HG03159 (cell line): ENCODE measurements around the gene PARP12.

ENCODE experiments used
- ATAC-seq: cut with Tn5 transposase; IDR thresholded peaks from one replicate; pipeline ENCODE4 v1.9.1; 2021; ENCODE audit warnings: mild to moderate bottlenecking, moderate library complexity; ENCODE audit not compliant: unreplicated experiment

PARP12 gene

GRCh38 chr7:139994356-139994755, 68.4 kb downstream of the PARP12 start:
- no peak for ATAC-seq

GRCh38 chr7:139993592-139993991, 69.2 kb downstream of the PARP12 start:
- ATAC-seq, result no peak

DNA sequence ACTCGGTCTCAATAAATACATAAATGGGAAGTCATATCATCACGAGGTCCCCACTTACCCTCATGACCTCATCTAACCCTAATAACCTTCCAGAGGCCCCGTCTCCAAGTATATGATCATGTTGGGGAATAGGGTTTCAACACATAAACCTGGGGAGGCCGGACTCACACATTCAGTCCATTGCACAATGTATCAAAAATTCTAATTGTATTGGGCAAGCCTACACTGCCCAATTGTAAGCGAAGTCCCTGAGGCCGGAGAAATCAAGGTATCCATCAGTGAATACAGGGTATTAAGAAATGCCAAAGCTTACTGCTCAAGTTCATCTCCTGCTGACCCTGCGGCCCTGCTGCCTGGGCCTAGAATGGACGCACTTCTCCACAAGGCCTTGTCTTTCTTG, 69.6 kb downstream of the PARP12 start:
- no peak for ATAC-seq

DNA sequence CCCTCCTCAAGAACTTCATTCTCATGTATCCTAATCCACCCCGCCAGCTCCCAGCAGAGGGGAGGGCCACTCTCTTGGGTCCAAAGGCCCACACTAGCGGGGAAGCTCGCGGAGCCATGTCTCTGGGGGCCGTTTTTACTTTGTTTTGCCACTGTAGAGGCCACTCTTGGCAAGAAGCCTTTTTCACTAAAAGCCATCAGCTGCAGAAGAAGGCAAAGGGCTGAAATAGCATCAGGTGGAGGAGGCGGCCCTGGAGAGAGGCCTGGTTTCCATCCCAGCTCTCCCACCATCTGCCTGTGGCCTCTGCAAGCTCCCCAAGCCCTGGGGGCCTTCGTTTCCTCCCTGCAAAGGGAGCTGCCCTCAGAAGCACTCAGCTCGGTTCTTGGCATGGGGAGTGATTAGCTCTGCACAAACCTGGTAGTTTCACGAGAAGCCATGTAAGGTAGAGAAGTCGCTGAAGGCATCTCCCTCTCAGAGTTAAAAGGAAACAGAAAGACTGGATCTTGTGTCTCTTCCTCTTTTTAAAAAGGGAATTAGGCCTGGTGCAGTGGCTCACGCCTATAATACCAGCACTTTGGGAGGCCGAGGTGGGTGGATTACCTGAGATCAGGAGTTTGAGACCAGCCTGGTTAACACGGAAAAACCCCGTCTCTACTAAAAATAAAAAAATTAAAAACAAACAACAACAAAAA, 70.3 kb downstream of the PARP12 start:
- ATAC-seq, result no peak

- ATAC-seq, result no peak
Measured at GRCh38 chr7:139991911-139992310, 70.8 kb downstream of the PARP12 start.

GRCh38 chr7:139991269-139991666, 71.5 kb downstream of the PARP12 start:
- no peak for ATAC-seq

- no peak for ATAC-seq
Measured at GRCh38 chr7:139990571-139991268, 72.0 kb downstream of the PARP12 start.

- ATAC-seq, result no peak
Measured at GRCh38 chr7:139990142-139990535, 72.6 kb downstream of the PARP12 start.

DNA sequence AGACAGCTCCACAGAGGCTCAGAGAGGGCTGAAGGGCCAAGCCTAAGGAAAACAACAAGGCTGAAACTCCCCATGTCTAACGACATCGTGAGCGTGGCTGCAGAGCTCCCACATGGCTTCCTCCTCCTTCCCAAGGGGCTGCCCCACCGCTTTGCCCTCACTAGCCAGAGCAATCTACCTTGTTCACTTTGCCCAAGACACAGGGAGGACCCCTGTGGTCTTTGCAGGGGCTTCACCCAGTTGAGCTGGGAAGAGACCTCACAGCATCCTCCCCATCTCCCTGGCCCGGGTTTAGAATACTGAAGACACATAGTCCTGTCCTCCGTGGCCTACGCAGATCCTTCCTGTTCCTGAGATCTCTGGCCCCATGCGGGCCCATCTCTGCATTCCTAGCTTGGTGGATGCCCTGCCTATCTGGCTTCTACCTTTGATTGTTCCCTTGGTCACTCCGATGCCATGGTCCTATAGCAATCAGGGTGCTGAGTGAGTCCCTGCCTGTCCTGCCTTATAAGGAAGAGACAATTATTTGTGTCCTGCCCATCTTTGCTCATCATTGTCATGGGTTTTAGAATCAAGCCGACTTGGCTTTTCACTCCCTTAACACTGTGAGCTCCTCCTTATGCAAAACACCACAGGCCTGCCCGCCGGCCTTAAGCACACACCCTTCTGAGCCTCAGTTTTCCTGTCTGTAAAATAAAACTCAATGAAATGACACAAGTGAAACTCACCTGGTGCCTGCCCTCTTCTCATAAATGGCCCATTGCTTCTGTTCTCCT, 73.2 kb downstream of the PARP12 start:
- no peak for ATAC-seq

DNA sequence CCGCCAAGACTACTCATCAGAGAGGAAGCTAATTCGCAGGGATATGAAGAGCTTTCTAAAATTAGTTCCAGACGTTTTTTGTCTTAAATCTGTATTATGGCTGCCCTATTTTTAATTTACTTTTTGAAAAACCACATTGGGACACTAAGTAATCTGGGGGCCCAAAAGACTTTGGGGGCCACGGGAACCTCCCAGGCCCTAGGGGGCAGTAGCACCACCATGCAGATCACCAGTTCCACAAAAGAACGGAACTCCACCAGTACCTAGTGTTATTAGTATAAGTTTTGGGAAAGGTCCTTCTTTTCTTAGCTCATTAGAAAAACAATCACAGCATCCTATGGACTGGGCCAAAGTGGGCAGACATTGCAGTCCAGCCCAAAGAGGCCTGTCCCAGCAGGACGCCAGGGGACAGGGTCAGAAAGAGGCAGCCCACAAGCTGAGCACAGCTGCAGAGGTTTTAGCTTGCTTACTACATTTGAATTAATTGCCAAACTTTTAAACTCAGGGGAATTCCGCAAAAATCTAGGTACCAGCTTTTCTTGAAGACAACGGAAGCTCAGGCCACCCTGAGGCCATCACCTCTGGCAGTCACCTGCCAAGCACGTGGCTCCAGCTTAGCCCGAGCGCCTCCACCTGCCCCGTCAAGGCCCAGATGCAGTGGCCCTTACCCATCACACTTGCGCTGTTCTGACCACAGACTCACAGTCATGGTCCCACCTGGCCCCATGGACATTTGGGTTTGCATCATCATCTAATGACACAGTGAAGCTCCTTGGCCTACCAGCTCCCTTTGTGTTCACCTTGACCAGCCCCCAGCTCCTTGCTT, 74.8 kb downstream of the PARP12 start:
- ATAC-seq, result no peak

GRCh38 chr7:139985811-139986210, 76.9 kb downstream of the PARP12 start:
- no peak for ATAC-seq

DNA sequence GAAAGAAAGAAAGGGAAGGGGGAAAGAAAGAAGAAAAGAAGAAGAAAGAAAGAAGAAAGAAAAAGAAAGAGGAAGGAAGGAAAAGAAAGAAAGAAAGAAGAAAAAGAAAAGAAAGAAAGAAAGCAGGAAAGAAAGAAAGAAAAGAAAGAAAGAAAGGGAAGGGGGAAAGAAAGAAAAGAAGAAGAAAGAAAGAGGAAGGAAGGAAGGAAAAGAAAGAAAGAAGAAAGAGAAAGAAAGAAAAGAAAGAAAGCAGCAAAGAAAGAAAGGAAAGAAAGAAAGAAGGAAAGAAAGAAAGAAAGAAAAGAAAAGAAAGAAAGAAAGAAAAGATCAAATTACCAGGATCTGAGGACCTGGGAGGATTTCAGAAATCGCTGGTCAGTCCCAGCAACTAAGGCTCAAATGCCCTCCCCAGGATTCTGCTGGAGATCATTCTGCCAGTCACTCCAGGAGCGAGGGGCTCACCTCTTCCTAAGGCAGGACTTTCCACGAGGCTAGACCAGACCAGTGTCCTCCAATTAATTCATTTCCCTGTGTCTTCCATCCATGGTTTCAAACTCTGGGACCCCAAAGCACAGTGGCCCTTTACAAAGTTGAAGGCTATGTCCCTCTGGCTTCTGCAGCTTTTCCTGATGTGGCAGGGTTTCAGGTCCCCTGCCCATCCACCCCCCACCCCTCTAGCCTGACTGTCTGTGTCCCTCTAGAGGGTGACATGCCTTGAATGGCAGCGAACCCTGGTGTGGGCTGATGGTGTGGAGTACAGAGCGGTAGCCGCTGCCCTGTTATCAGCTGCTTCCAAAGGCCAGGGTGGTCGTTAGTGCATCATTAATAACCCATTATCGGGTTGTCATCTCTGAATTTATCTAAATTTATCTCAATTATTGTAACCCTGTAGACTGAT, 77.9 kb downstream of the PARP12 start:
- no peak for ATAC-seq

GRCh38 chr7:139982927-139983920, 79.5 kb downstream of the PARP12 start:
- no peak for ATAC-seq

GRCh38 chr7:139981511-139981895, 81.2 kb downstream of the PARP12 start:
- ATAC-seq, result no peak

DNA sequence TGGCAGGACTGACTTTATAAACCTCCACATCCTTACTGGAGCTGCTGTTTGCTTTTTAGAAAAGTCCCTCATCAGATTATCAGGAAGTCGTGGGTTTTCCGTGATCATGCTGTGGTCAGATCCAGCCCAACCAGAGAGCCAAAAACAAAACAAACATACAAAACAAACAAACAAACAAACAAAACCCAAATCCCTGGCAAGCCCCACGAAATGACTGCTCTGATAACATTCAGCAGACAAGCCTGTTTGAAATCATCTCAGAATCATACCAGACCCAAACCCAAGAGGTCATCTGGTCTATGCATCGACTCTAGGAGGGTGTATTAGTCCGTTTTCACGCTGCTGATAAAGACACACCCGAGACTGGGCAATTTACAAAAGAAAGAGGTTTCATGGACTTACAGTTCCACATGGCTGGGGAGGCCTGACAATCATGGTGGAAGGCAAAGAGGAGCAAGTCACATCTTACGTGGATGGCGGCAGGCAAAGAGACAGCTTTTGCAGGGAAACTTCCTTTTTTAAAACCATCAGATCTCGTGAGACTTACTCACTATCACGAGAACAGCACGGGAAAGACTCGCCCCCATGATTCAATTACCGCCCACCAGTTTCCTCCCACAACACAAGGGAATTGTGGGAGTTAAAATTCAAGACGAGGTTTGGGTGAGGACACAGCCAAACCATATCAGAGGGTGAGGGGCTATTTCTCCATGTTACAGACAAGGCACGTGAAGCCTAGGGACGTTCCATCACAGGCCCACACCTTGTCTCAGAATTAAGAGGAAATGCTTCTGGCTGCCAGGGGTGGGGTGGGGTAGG, 85.7 kb downstream of the PARP12 start:
- ATAC-seq, result no peak

- ATAC-seq, result no peak
Measured at GRCh38 chr7:139976055-139976837, 86.5 kb downstream of the PARP12 start.

- ATAC-seq, result no peak
Measured at GRCh38 chr7:139974179-139974811, 88.5 kb downstream of the PARP12 start.
